ENCODE data around the gene OR2B6.

OR2B6 gene

DNA sequence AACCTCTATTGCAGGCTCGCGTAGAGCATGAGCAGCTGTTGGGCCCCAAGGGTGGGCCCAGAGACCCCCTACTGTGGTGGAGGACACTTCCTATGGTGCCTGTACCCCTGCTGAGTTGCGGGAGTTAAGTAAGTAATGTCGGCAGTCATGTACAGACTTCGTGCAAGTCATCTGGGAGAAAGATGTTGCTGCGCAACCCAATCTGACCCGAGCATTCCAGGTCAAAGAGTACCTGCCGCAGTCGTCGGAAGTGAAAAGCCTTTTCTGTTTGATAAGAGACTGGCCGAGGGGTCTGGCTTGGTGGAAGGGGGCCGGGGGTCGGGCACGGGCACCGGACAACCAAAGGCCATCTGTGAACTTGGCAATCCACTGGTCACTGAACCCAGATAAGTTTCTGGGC is 44.3 kb downstream of the OR2B6 start:
- Histone ChIP-seq H3K36me3 (ENCODE audit: control insufficient read depth, insufficient read depth, low read length) (no peaks in the 10 kb centered on the region), H3K4me3 (replicated peaks; ENCODE audit: low read depth, low read length) (no peak overlapping the region), H3K27me3 (replicated peaks; ENCODE audit: control insufficient read depth, insufficient read depth, low read length) (no peaks in the 10 kb centered on the region)
- TF ChIP-seq, protein P1, sequence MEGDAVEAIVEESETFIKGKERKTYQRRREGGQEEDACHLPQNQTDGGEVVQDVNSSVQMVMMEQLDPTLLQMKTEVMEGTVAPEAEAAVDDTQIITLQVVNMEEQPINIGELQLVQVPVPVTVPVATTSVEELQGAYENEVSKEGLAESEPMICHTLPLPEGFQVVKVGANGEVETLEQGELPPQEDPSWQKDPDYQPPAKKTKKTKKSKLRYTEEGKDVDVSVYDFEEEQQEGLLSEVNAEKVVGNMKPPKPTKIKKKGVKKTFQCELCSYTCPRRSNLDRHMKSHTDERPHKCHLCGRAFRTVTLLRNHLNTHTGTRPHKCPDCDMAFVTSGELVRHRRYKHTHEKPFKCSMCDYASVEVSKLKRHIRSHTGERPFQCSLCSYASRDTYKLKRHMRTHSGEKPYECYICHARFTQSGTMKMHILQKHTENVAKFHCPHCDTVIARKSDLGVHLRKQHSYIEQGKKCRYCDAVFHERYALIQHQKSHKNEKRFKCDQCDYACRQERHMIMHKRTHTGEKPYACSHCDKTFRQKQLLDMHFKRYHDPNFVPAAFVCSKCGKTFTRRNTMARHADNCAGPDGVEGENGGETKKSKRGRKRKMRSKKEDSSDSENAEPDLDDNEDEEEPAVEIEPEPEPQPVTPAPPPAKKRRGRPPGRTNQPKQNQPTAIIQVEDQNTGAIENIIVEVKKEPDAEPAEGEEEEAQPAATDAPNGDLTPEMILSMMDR (IDR thresholded peaks at IDR 0.05; ENCODE audit: insufficient read depth, low read length, poor library complexity, severe bottlenecking), result no peak
- DNase-seq (ENCODE audit: extremely low read depth, insufficient read length), result no peak

- H3K4me3 ChIP-seq (replicated peaks; ENCODE audit: low read depth, low read length), result no peak overlapping the region
- no peaks in the 10 kb centered on the region for H3K27me3 ChIP-seq (replicated peaks; ENCODE audit: control insufficient read depth, insufficient read depth, low read length)
- DNase-seq (ENCODE audit: extremely low read depth, insufficient read length), result no peak
- TF ChIP-seq, protein P1 (IDR thresholded peaks at IDR 0.05; ENCODE audit: insufficient read depth, low read length, poor library complexity, severe bottlenecking), result no peak
- H3K36me3 ChIP-seq (ENCODE audit: control insufficient read depth, insufficient read depth, low read length), result no peaks in the 10 kb centered on the region
Observed at GRCh38 chr6:28001751-28002150, 44.7 kb downstream of the OR2B6 start.

DNA sequence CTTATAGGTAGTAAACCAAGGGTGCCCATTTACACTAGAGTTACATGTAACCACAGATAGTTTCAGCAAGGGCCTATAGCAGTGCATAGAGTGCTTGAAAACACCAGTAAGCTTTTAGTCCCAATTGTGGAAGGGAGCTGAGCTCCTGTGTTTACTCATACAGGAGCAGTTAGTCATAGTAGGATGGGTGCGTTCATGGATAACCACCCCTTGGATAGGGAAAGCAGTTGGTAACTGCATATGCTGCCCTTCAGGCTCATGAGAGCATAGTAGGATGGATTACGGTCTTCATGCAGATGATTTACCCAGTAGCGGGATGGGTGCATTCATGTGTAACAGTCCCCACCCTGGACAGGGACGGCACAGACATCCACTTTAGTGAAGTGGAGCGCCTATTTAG is 45.1 kb downstream of the OR2B6 start:
- TF ChIP-seq, protein P1 (IDR thresholded peaks at IDR 0.05; ENCODE audit: insufficient read depth, low read length, poor library complexity, severe bottlenecking), result no peak

GRCh38 chr6:28003059-28003458 is 46.0 kb downstream of the OR2B6 start:
- H3K36me3 ChIP-seq (ENCODE audit: control insufficient read depth, insufficient read depth, low read length), result no peaks in the 10 kb centered on the region
- no peaks in the 10 kb centered on the region for H3K27me3 ChIP-seq (replicated peaks; ENCODE audit: control insufficient read depth, insufficient read depth, low read length)
- no peak overlapping the region for H3K4me3 ChIP-seq (replicated peaks; ENCODE audit: low read depth, low read length)
- TF ChIP-seq, protein P1 (IDR thresholded peaks at IDR 0.05; ENCODE audit: insufficient read depth, low read length, poor library complexity, severe bottlenecking), result no peak
- DNase-seq (ENCODE audit: extremely low read depth, insufficient read length), result no peak

More for the DNA sequence above, 45.1 kb downstream of the OR2B6 start:
- no peak for DNase-seq (ENCODE audit: extremely low read depth, insufficient read length)
- Histone ChIP-seq H3K27me3 (replicated peaks; ENCODE audit: control insufficient read depth, insufficient read depth, low read length) (no peaks in the 10 kb centered on the region), H3K4me3 (replicated peaks; ENCODE audit: low read depth, low read length) (no peak overlapping the region), H3K36me3 (ENCODE audit: control insufficient read depth, insufficient read depth, low read length) (no peaks in the 10 kb centered on the region)

- TF ChIP-seq, protein P1 (IDR thresholded peaks at IDR 0.05; ENCODE audit: insufficient read depth, low read length, poor library complexity, severe bottlenecking), result no peak
- Histone ChIP-seq H3K27me3 (replicated peaks; ENCODE audit: control insufficient read depth, insufficient read depth, low read length) (no peaks in the 10 kb centered on the region), H3K4me3 (replicated peaks; ENCODE audit: low read depth, low read length) (no peak overlapping the region), H3K36me3 (ENCODE audit: control insufficient read depth, insufficient read depth, low read length) (no peaks in the 10 kb centered on the region)
- no peak for DNase-seq (ENCODE audit: extremely low read depth, insufficient read length)
Observed at GRCh38 chr6:28003661-28004060, 46.6 kb downstream of the OR2B6 start.

All from GM06990 (cell line).